GM10266 (cell line): Measurements from ENCODE around the gene GRID2IP.

ENCODE experiments used
- DNase-seq: peaks from one replicate; pipeline ENCODE4 v3.0.0; 2012; ENCODE audit errors: extremely low spot score
- CTCF ChIP-seq: IDR thresholded peaks from 2 replicates; pipeline ENCODE4 v1.5.1; 2012; ENCODE audit warnings: mild to moderate bottlenecking, low read depth; ENCODE audit not compliant: control insufficient read depth, insufficient read depth; ENCODE audit errors: missing control alignments

The GRID2IP gene

GRCh38 chr7:6529643-6530042, 21.6 kb downstream of the GRID2IP start:
- DNase-seq, result no peak
- no peak for TF ChIP-seq CTCF

- no peak for TF ChIP-seq CTCF
- DNase-seq, result no peak
Measured at GRCh38 chr7:6528401-6529130, 22.7 kb downstream of the GRID2IP start.

GRCh38 chr7:6526997-6527378, 24.3 kb downstream of the GRID2IP start:
- no peak for TF ChIP-seq CTCF

GRCh38 chr7:6520163-6520981, 30.9 kb downstream of the GRID2IP start:
- no peak for TF ChIP-seq CTCF
- no peak for DNase-seq

More at GRCh38 chr7:6526997-6527378, 24.3 kb downstream of the GRID2IP start:
- no peak for DNase-seq

GRCh38 chr7:6516387-6516983, 34.8 kb downstream of the GRID2IP start:
- TF ChIP-seq CTCF, result peak; percentile 92
- no peak for DNase-seq

- DNase-seq, result no peak
- no peak for TF ChIP-seq CTCF
Measured at GRCh38 chr7:6513541-6513940, 37.7 kb downstream of the GRID2IP start.
